Naive thymus-derived CD4-positive, alpha-beta T cell (primary cell): ENCODE data around the gene ARHGDIA. TPM values are rescaled to one million over a fixed set of nuclear protein-coding genes. Genes with fewer than 3 reads are reported as not detected.

Experiments used
- ATAC-seq: fragments of 150-1000 bp; cut with Tn5 transposase; 2 replicates; pipeline ENCODE4 v1.10.0; 2021; ENCODE audit warnings: mild to moderate bottlenecking, moderate library complexity
- CTCF ChIA-PET: fragments of 350-600 bp; sonication (Branson Sonifier 250); formaldehyde crosslinking; loops from one replicate; lab custom pipeline; 2021; ENCODE audit warnings: antibody characterized with exemption; lab: Charles Lee
- POLR2A ChIA-PET: fragments of 350-600 bp; sonication (Branson Sonifier 250); formaldehyde crosslinking; loops from one replicate; lab custom pipeline; 2021; ENCODE audit warnings: antibody characterized with exemption, inconsistent platforms; lab: Charles Lee
- DNase-seq, 9 donors: peaks; one replicate each; pipeline versions ENCODE4 v3.0.0 to v3.0.0-alpha.2; 2020 to 2022; ENCODE audit warnings: mixed read lengths in 1 of 9
- H3K27ac ChIP-seq: one replicate; pipeline ENCODE4 v1.7.0; 2013; ENCODE audit warnings: mild to moderate bottlenecking, low read depth, low read length, moderate library complexity
- H3K27me3 ChIP-seq, 2 donors: one replicate each; pipeline ENCODE4 v1.7.0; 2013; ENCODE audit warnings: low read length in 2 of 2, mild to moderate bottlenecking in 2 of 2, moderate library complexity in 2 of 2; ENCODE audit not compliant: control insufficient read depth in 2 of 2, insufficient read depth in 2 of 2
- H3K36me3 ChIP-seq, 3 experiments: 1 replicate in 2 of 3; 2 replicates in 1 of 3; pipeline ENCODE4 v1.7.0; 2013; ENCODE audit warnings: low read length in 3 of 3, mild to moderate bottlenecking in 3 of 3, moderate library complexity in 1 of 3; ENCODE audit not compliant: insufficient read depth in 3 of 3, control insufficient read depth in 2 of 3
- H3K4me1 ChIP-seq, 2 donors: one replicate each; pipeline ENCODE4 v1.7.0; 2013; ENCODE audit warnings: low read length in 2 of 2, mild to moderate bottlenecking in 2 of 2, moderate library complexity in 1 of 2; ENCODE audit not compliant: control insufficient read depth in 2 of 2, insufficient read depth in 2 of 2
- H3K4me3 ChIP-seq: 2 replicates; pipeline ENCODE4 v1.7.0; 2013; ENCODE audit warnings: mild to moderate bottlenecking, low read length
- H3K9me3 ChIP-seq, 3 experiments: 1 replicate in 2 of 3; 2 replicates in 1 of 3; pipeline ENCODE4 v1.7.0; 2013; ENCODE audit warnings: low read length in 3 of 3; ENCODE audit not compliant: control insufficient read depth in 2 of 3
- H3K27ac Mint-ChIP-seq, 9 donors: one replicate each; pipeline ENCODE4 v1.8.0; 2020 to 2022; ENCODE audit warnings: mixed read lengths in 9 of 9, mild to moderate bottlenecking in 8 of 9, moderate library complexity in 5 of 9, inconsistent platforms in 2 of 9
- H3K27me3 Mint-ChIP-seq, 5 donors: one replicate each; pipeline ENCODE4 v1.8.0; 2021 to 2022; ENCODE audit warnings: mixed read lengths in 5 of 5, mild to moderate bottlenecking in 1 of 5
- H3K36me3 Mint-ChIP-seq, 5 donors: one replicate each; pipeline ENCODE4 v1.8.0; 2020 to 2022; ENCODE audit warnings: mixed read lengths in 5 of 5, mild to moderate bottlenecking in 3 of 5, inconsistent platforms in 1 of 5
- H3K4me1 Mint-ChIP-seq, 7 donors: one replicate each; pipeline ENCODE4 v1.8.0; 2020 to 2022; ENCODE audit warnings: mixed read lengths in 7 of 7, mild to moderate bottlenecking in 3 of 7, inconsistent platforms in 1 of 7
- H3K4me3 Mint-ChIP-seq, 10 donors: one replicate each; pipeline ENCODE4 v1.8.0; 2020 to 2022; ENCODE audit warnings: mild to moderate bottlenecking in 10 of 10, mixed read lengths in 10 of 10, moderate library complexity in 6 of 10, inconsistent platforms in 2 of 10
- H3K9me3 Mint-ChIP-seq, 11 donors: one replicate each; pipeline ENCODE4 v1.8.0; 2020 to 2022; ENCODE audit warnings: mixed read lengths in 11 of 11, mild to moderate bottlenecking in 4 of 11, inconsistent platforms in 1 of 11, moderate library complexity in 1 of 11
- intact Hi-C, 2 donors: fragments of 100-400 bp; cut with micrococcal nuclease; formaldehyde crosslinking; loops; one replicate each; pipeline ENCODE4 v1.15.1; 2023
- polyA plus RNA-seq, 2 donors: library from polyadenylated mRNA; unstranded; fragments of 300-500 nt; fragmentation: Illumina TruSeq; gene quantifications; one replicate each; pipeline ENCODE4 v1.2.3, GENCODE V29; 2021
- total RNA-seq, 6 experiments: library from RNA in 5 of 6; stranded (reverse) in 5 of 6; gene quantifications; 1 replicate in 5 of 6; 2 replicates in 1 of 6; pipeline ENCODE4 v1.2.3 and lab custom pipeline; 2021 to 2026

The ARHGDIA gene
- total and polyA plus RNA-seq, 7 experiments from 2014 or later: 66.5 to 671 (median 339) TPM

DNA sequence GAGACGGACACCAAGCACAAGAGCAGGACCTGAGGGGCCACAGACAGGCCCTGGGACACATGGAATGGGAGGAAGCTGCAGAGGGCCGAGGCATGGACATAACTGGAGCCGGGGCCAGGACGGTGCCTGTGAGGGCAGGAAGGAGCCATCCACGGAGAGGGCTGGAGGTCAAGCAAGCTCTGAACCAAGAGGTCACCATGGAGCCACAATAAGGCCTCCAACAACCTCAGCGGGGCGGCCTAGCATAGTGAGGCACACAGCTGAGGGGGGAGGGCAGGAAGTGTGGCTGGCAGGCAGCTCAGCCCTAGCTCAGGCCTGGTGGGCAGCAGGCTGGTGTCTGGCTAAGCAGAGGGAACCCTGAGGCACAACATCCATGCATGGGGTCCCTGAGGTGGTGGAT lies 42.5 kb downstream of the ARHGDIA start:
- Mint-ChIP-seq H3K4me3 (no peak overlapping the region), H3K27me3 (no peaks in the 10 kb centered on the region), H3K4me1 (peaks cover 16 to 32% (median 24%) of the 10 kb centered on the region in 7 donors), H3K9me3 (peaks cover 0 to 3% (median 0%) of the 10 kb centered on the region in 11 donors), H3K27ac (no peak overlapping the region), H3K36me3 (peaks cover 0 to 3% (median 0%) of the 10 kb centered on the region in 5 donors)
- no peaks in the 10 kb centered on the region for H3K27me3 ChIP-seq
- no peak overlapping the region for H3K27ac ChIP-seq
- ATAC-seq (no peak), DNase-seq (no peak)
- H3K36me3 ChIP-seq: peaks cover 0 to 14% (median 0%) of the 10 kb centered on the region in 3 experiments
- intact Hi-C loops: no loop called here
- ChIA-PET CTCF (no interaction called here), POLR2A (no interaction called here)
- H3K9me3 ChIP-seq: no peaks in the 10 kb centered on the region
- peaks cover 11 to 12% of the 10 kb centered on the region in 2 donors for H3K4me1 ChIP-seq
- no peak overlapping the region for H3K4me3 ChIP-seq

- Histone ChIP-seq H3K36me3 (peaks cover 0 to 25% (median 0%) of the 10 kb centered on the region in 3 experiments), H3K4me3 (no peak overlapping the region), H3K9me3 (no peaks in the 10 kb centered on the region), H3K27me3 (no peaks in the 10 kb centered on the region), H3K27ac (no peak overlapping the region), H3K4me1 (no peaks in the 10 kb centered on the region)
- Mint-ChIP-seq H3K36me3 (peaks cover 0 to 3% (median 0%) of the 10 kb centered on the region in 5 donors), H3K4me1 (peaks cover 5 to 18% (median 10%) of the 10 kb centered on the region in 7 donors), H3K27ac (peak overlapping the region in 2 of 9 donors; percentile 48 to 87), H3K4me3 (no peak overlapping the region), H3K27me3 (no peaks in the 10 kb centered on the region), H3K9me3 (no peaks in the 10 kb centered on the region)
- CTCF ChIA-PET: no interaction called here
- POLR2A ChIA-PET: interaction anchor here (0.6 kb wide), 1 partner anchor 34 kb away, joined by 3 read pairs; the partner anchor contains the start of gene P4HB
- ATAC-seq (no peak), DNase-seq (no peak)
- intact Hi-C loops: no loop called here
Measured at GRCh38 chr17:81825841-81826466, 45.2 kb downstream of the ARHGDIA start.

GRCh38 chr17:81824595-81824994 lies 46.5 kb downstream of the ARHGDIA start:
- peaks cover 0 to 25% (median 0%) of the 10 kb centered on the region in 3 experiments for H3K36me3 ChIP-seq
- no peak overlapping the region for H3K27ac ChIP-seq
- Mint-ChIP-seq H3K4me1 (peaks cover 5 to 13% (median 9%) of the 10 kb centered on the region in 7 donors), H3K36me3 (peaks cover 0 to 3% (median 0%) of the 10 kb centered on the region in 5 donors), H3K27ac (no peak overlapping the region), H3K4me3 (no peak overlapping the region), H3K27me3 (no peaks in the 10 kb centered on the region), H3K9me3 (no peaks in the 10 kb centered on the region)
- H3K4me3 ChIP-seq: no peak overlapping the region
- no peak for ATAC-seq
- no peak for DNase-seq
- CTCF ChIA-PET: no interaction called here
- H3K4me1 ChIP-seq: no peaks in the 10 kb centered on the region
- intact Hi-C loops: no loop called here
- POLR2A ChIA-PET: no interaction called here
- no peaks in the 10 kb centered on the region for H3K27me3 ChIP-seq
- no peaks in the 10 kb centered on the region for H3K9me3 ChIP-seq

- Mint-ChIP-seq H3K9me3 (no peaks in the 10 kb centered on the region), H3K36me3 (peaks cover 0 to 3% (median 0%) of the 10 kb centered on the region in 5 donors), H3K4me1 (peaks cover 5 to 11% (median 9%) of the 10 kb centered on the region in 7 donors), H3K4me3 (no peak overlapping the region), H3K27me3 (no peaks in the 10 kb centered on the region), H3K27ac (no peak overlapping the region)
- POLR2A ChIA-PET: no interaction called here
- Histone ChIP-seq H3K27me3 (no peaks in the 10 kb centered on the region), H3K27ac (no peak overlapping the region), H3K4me1 (no peaks in the 10 kb centered on the region), H3K9me3 (no peaks in the 10 kb centered on the region), H3K36me3 (peaks cover 0 to 25% (median 0%) of the 10 kb centered on the region in 3 experiments), H3K4me3 (no peak overlapping the region)
- CTCF ChIA-PET: no interaction called here
- DNase-seq (no peak), ATAC-seq (no peak)
- intact Hi-C loops: no loop called here
Measured at GRCh38 chr17:81823820-81824550, 47.2 kb downstream of the ARHGDIA start.

DNA sequence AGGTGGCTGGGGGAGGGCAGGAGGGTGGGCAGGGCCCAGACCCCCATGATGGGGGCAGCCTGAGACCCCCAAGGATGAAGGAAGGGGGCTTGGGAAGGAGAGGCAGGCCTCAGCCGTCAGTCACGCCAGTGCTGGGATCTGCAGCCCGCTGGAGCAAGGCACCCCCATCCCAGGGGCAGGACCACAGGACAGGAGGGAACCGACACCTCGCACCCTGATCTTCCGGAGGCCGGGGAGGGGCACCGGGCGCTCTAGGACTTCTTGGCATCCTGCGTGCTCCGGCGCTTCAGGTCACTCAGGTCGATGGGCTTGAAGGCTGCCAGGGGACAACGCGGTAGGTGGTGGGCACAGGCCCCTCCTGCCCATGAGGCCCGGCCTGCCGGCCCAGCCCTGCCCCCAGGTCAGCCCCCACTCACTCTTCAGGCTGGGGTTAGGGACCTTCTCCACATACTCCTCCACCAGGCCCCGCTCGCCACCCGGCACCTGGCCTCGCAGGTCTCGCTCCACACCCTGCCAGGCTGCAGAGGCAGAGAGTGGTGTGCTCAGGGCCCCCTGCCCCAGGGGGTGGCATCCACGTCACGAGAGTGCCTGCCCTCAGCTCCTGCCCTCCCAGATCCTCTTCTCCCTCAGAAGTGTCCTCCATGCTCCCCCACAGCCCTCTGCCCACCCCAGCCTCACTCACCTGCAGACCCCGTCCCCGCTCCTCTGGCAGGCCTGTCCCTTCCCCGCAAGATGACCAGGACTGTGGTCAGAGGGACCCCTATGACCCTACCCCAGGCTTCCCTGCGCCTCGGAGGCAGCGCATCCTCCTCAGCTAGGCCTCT lies 47.9 kb downstream of the ARHGDIA start:
- Histone ChIP-seq H3K4me3 (no peak overlapping the region), H3K27ac (no peak overlapping the region), H3K36me3 (peaks cover 0 to 25% (median 0%) of the 10 kb centered on the region in 3 experiments), H3K4me1 (no peaks in the 10 kb centered on the region), H3K27me3 (no peaks in the 10 kb centered on the region), H3K9me3 (no peaks in the 10 kb centered on the region)
- peaks cover 0 to 3% (median 0%) of the 10 kb centered on the region in 5 donors for H3K36me3 Mint-ChIP-seq
- H3K27me3 Mint-ChIP-seq: no peaks in the 10 kb centered on the region
- H3K27ac Mint-ChIP-seq: no peak overlapping the region
- ChIA-PET CTCF (no interaction called here), POLR2A (no interaction called here)
- ATAC-seq (no peak), DNase-seq (no peak)
- intact Hi-C loops: no loop called here
- H3K9me3 Mint-ChIP-seq: no peaks in the 10 kb centered on the region
- H3K4me1 Mint-ChIP-seq: peaks cover under 1 to 6% (median 5%) of the 10 kb centered on the region in 7 donors
- no peak overlapping the region for H3K4me3 Mint-ChIP-seq

DNA sequence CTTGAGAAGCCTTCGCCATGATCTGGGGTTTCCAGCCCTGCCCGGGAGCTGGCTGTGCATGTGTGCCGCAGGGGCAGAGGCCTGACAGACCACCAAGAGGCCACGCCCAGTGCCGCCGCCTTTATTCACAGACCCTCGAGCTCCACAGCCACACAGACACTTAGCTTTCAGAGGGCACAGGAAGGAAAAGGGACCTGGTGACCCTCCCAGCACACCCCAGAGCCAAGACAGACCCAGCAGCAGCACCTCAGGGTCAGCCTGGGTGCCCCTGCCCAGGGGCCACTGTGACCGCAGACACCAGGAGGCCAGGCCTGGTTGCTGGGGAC lies 48.9 kb downstream of the ARHGDIA start:
- peaks cover 0 to 25% (median 0%) of the 10 kb centered on the region in 3 experiments for H3K36me3 ChIP-seq
- ChIA-PET CTCF (no interaction called here), POLR2A (no interaction called here)
- Mint-ChIP-seq H3K27me3 (peaks cover 0 to 5% (median 5%) of the 10 kb centered on the region in 5 donors), H3K4me1 (peaks cover 0 to 6% (median 5%) of the 10 kb centered on the region in 7 donors), H3K36me3 (peaks cover 0 to 3% (median 0%) of the 10 kb centered on the region in 5 donors), H3K4me3 (no peak overlapping the region), H3K27ac (no peak overlapping the region), H3K9me3 (no peaks in the 10 kb centered on the region)
- H3K4me3 ChIP-seq: no peak overlapping the region
- no peaks in the 10 kb centered on the region for H3K27me3 ChIP-seq
- no peak overlapping the region for H3K27ac ChIP-seq
- no peaks in the 10 kb centered on the region for H3K9me3 ChIP-seq
- DNase-seq: no peak
- no peak for ATAC-seq
- H3K4me1 ChIP-seq: no peaks in the 10 kb centered on the region
- intact Hi-C loops: no loop called here
